ENCODE data around the gene CDC42.

DNA sequence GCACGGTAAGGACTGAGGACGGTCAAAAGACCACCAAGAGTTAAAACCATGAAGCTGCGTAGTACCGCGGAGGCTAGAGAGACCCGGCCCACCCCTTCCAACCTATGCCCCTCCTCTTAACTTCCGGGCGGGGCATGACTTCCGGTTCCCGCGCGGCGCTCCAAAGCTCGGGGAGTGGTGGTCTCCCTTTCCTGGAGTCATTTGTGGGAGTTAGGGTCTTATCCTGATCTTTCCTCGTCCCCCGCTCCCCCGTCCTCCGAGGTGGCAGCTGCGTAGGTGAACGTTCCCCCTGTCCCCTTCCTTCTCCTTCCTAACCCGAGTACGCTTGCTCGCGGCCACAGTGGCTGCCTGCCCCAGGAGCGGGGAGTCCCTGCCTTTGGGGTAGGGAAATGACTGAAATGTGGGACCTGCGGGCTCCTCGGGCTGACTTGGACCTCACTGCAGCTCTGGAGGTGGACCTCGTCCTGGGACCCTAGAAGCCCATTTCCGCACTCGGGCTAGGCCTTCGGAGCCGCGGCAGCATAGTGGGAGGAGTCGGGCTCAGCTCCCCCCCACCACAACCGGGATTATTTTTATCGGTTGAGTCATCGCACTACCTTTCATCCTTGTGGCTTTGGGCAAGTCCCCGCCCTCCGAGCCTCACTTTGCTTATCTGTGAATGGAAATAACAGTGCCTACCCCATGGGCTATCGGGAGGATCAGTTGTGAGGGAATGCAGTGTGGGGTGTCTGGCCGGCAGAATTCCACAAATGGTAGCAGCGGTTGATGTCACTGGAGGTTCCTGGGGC is 26.9 kb upstream of the CDC42 start:
- peak in 1 of 2 donors; percentile 58 for TF ChIP-seq POLR2A (IDR thresholded peaks at IDR 0.05)
- TF ChIP-seq, protein P1, sequence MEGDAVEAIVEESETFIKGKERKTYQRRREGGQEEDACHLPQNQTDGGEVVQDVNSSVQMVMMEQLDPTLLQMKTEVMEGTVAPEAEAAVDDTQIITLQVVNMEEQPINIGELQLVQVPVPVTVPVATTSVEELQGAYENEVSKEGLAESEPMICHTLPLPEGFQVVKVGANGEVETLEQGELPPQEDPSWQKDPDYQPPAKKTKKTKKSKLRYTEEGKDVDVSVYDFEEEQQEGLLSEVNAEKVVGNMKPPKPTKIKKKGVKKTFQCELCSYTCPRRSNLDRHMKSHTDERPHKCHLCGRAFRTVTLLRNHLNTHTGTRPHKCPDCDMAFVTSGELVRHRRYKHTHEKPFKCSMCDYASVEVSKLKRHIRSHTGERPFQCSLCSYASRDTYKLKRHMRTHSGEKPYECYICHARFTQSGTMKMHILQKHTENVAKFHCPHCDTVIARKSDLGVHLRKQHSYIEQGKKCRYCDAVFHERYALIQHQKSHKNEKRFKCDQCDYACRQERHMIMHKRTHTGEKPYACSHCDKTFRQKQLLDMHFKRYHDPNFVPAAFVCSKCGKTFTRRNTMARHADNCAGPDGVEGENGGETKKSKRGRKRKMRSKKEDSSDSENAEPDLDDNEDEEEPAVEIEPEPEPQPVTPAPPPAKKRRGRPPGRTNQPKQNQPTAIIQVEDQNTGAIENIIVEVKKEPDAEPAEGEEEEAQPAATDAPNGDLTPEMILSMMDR (IDR thresholded peaks at IDR 0.05), result no peak
